Thyroid gland (tissue), 4 donors: ENCODE measurements around the gene KRTAP4-8. TPM values are rescaled to one million over a fixed set of nuclear protein-coding genes. Genes with fewer than 3 reads are reported as not detected.
"Not testable (repeated sequence)": the region's sequence is repeated elsewhere in the genome, so short reads cannot be mapped to it uniquely, and the experiment has no call there.

Experiments
- DNase-seq, 2 donors: peaks; one replicate each; pipeline ENCODE4 v3.0.0-alpha.2; 2019
- H3K27ac ChIP-seq, 3 donors: fragments of 200-600 bp; sonication (generic); 1 replicate in 2 of 3; 2 replicates in 1 of 3; pipeline ENCODE4 v1.5.1; 2016 to 2019; ENCODE audit warnings: mild to moderate bottlenecking in 1 of 3, moderate library complexity in 1 of 3
- H3K27me3 ChIP-seq: fragments of 200-600 bp; sonication (generic); one replicate; pipeline ENCODE4 v1.5.1; 2019
- H3K36me3 ChIP-seq, 2 donors: fragments of 200-600 bp; sonication (generic); one replicate each; pipeline ENCODE4 v1.5.1; 2016 to 2019
- H3K4me1 ChIP-seq, 2 donors: fragments of 200-600 bp; sonication (generic); one replicate each; pipeline ENCODE4 v1.5.1; 2017 to 2019
- H3K4me3 ChIP-seq, 3 donors: fragments of 200-600 bp; sonication (generic); replicated peaks in 1 of 3; 1 replicate in 2 of 3; 2 replicates in 1 of 3; pipeline ENCODE4 v1.5.1; 2016; ENCODE audit warnings: mild to moderate bottlenecking in 1 of 3
- H3K9me3 ChIP-seq: fragments of 200-600 bp; sonication (generic); one replicate; pipeline ENCODE4 v1.5.1; 2017
- POLR2A ChIP-seq, 2 donors: fragments of 450-650 bp; IDR thresholded peaks; one replicate each; pipeline ENCODE4 v1.6.1; 2017; ENCODE audit warnings: antibody characterized with exemption in 2 of 2, mild to moderate bottlenecking in 2 of 2, moderate library complexity in 1 of 2
- WGBS, 2 donors: methylation state at CpG; one replicate each; pipeline ENCODE4 v1.1.5; 2017; 5-methylcytosine and 5-hydroxymethylcytosine counted together
- intact Hi-C: fragments of 100-400 bp; cut with DNase I; formaldehyde crosslinking; loops from one replicate; pipeline ENCODE4 v1.15.1; 2023
- total RNA-seq, 4 donors: library from RNA; depleted of rRNA; stranded (reverse); fragments of >200 nt; gene quantifications; one replicate each; pipeline ENCODE4 v1.2.3, GENCODE V29; 2016
- TF ChIP-seq, protein P1 (sequence below), 6 experiments: fragments of 200-600 bp in 3 of 6; fragments of 450-650 bp in 3 of 6; sonication (generic) in 3 of 6; IDR thresholded peaks; one replicate each; pipeline ENCODE4 v1.5.1; 2016 to 2019; ENCODE audit warnings: antibody characterized with exemption in 6 of 6, mild to moderate bottlenecking in 2 of 6, inconsistent platforms in 1 of 6, moderate library complexity in 1 of 6

KRTAP4-8 gene
- total RNA-seq, 4 donors from 2014 or later = not detected

DNA sequence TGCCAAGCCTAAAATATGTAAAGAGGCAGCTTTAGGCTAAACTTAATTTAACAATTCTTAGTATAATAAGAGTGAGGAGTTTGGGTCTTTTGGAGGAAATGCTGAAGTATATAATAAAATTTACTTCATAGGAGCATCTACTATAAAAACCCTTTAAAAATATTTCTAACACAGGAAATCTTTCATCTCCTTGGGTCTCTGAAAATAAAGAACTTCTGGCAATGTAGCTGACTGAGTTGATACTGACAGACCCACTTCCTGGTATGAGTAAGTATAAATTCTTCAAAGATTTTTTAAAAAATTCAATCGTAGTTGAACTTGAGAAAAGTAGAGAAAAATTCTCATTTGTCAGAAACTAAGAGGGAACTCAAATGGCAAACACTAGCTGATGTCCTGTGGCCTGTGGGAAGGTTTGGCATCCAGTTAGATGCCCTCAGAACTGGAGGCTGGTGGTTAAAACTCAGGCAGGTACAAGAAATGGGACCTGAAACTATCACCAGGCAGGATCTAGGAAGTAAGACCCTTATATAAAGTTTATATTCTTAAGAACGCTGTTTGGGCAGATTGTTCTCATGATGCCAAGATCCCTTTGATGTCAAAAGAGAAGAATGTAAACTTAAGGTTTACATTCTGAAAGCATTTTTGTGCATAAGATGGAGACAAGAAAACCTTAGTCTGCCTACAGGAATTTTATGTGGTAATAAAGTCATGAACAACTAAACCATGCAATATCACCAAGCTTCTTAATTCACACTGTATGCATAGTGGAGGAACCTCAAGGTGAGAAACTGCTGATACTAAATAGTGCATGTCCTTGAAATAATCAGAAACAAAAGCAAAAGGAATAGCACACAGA is 36.2 kb upstream of the KRTAP4-8 start:
- no peaks in the 10 kb centered on the region for H3K9me3 ChIP-seq
- WGBS, 2 donors = 68 to 74% methylated on average over 2 of the region's 2 CpGs
- H3K4me3 ChIP-seq = no peak overlapping the region
- TF ChIP-seq, protein P1, sequence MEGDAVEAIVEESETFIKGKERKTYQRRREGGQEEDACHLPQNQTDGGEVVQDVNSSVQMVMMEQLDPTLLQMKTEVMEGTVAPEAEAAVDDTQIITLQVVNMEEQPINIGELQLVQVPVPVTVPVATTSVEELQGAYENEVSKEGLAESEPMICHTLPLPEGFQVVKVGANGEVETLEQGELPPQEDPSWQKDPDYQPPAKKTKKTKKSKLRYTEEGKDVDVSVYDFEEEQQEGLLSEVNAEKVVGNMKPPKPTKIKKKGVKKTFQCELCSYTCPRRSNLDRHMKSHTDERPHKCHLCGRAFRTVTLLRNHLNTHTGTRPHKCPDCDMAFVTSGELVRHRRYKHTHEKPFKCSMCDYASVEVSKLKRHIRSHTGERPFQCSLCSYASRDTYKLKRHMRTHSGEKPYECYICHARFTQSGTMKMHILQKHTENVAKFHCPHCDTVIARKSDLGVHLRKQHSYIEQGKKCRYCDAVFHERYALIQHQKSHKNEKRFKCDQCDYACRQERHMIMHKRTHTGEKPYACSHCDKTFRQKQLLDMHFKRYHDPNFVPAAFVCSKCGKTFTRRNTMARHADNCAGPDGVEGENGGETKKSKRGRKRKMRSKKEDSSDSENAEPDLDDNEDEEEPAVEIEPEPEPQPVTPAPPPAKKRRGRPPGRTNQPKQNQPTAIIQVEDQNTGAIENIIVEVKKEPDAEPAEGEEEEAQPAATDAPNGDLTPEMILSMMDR (IDR thresholded peaks at IDR 0.05) = no peak
- no peak for TF ChIP-seq POLR2A (IDR thresholded peaks at IDR 0.05)
- H3K36me3 ChIP-seq = no peaks in the 10 kb centered on the region
- no peak for DNase-seq
- intact Hi-C loops = no loop called here
- no peaks in the 10 kb centered on the region for H3K4me1 ChIP-seq
- H3K27ac ChIP-seq = no peak overlapping the region
- H3K27me3 ChIP-seq = no peaks in the 10 kb centered on the region

DNA sequence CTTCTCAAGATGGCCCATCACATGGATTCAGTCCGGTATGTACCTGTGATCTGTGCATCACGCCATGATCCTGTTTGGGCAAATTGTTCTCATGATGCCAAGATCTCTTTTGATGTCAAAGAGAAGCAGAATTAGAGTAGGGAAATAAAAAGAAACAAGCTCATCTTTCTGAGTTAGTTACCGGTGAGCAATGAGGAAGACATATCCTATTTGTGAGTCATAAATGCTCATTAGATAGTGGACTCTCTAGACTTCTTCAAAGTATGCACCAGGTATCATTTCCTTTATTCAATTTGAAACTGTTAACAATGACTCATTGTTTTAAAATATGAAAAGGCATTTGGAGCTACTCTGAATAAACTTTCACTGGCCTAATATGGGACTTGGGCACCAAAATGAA is 34.0 kb upstream of the KRTAP4-8 start:
- intact Hi-C loops = no loop called here
- Histone ChIP-seq H3K27ac (no peak overlapping the region), H3K9me3 (no peaks in the 10 kb centered on the region), H3K36me3 (no peaks in the 10 kb centered on the region), H3K4me3 (no peak overlapping the region), H3K27me3 (no peaks in the 10 kb centered on the region), H3K4me1 (no peaks in the 10 kb centered on the region)
- 92 to 95% methylated on average over 3 of the region's 3 CpGs for WGBS, 2 donors
- TF ChIP-seq POLR2A (IDR thresholded peaks at IDR 0.05) = no peak
- TF ChIP-seq, protein P1 (IDR thresholded peaks at IDR 0.05) = no peak
- no peak for DNase-seq

DNA sequence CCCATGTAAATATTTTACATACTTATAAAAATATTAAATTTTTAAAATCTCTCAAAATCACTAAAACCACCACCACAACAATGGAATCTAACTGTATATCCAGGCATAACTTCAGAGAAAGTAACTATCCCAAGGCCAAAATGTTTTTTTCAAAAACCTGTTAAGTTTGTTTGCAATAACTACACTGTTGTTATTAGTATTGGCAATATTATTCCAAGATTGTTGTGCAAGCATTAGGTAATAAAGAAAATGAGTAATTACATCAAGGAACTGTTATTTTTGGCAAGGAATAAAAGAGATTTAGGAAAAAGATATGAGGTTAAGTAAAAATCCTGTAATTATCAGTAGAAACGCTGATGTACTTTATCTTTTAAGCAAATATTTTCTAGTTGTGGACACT is 29.4 kb upstream of the KRTAP4-8 start:
- no peak overlapping the region for H3K4me3 ChIP-seq
- no peaks in the 10 kb centered on the region for H3K9me3 ChIP-seq
- intact Hi-C loops = no loop called here
- WGBS, 2 donors = 77 to 80% methylated on average over 1 of the region's 1 CpG
- no peaks in the 10 kb centered on the region for H3K36me3 ChIP-seq
- H3K27ac ChIP-seq = no peak overlapping the region
- no peaks in the 10 kb centered on the region for H3K4me1 ChIP-seq
- TF ChIP-seq, protein P1 (IDR thresholded peaks at IDR 0.05) = no peak
- TF ChIP-seq POLR2A (IDR thresholded peaks at IDR 0.05) = no peak
- no peak for DNase-seq
- H3K27me3 ChIP-seq = no peaks in the 10 kb centered on the region

DNA sequence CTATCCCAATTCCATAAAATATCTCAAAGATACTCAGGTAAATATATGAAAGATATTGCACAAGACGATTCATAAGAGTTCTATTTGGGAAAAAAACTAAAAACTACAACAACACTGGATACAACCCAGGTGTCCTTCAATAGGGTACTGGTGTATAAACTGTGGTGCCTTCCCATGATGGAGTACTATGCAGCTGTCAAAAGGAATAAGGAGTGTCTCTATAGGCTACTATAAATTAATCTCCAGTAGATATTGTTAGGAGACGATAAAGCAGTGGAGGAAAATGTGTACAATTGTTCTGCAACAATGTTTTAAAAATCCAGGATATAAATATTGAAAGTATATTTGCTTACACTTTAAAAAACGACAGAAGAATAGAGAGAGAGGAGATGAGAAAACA is 28.5 kb upstream of the KRTAP4-8 start:
- intact Hi-C loops = no loop called here
- Histone ChIP-seq H3K36me3 (no peaks in the 10 kb centered on the region), H3K27ac (no peak overlapping the region), H3K9me3 (no peaks in the 10 kb centered on the region), H3K27me3 (no peaks in the 10 kb centered on the region), H3K4me1 (no peaks in the 10 kb centered on the region), H3K4me3 (no peak overlapping the region)
- 89 to 91% methylated on average over 3 of the region's 3 CpGs for WGBS, 2 donors
- no peak for DNase-seq
- no peak for TF ChIP-seq POLR2A (IDR thresholded peaks at IDR 0.05)
- TF ChIP-seq, protein P1 (IDR thresholded peaks at IDR 0.05) = no peak

DNA sequence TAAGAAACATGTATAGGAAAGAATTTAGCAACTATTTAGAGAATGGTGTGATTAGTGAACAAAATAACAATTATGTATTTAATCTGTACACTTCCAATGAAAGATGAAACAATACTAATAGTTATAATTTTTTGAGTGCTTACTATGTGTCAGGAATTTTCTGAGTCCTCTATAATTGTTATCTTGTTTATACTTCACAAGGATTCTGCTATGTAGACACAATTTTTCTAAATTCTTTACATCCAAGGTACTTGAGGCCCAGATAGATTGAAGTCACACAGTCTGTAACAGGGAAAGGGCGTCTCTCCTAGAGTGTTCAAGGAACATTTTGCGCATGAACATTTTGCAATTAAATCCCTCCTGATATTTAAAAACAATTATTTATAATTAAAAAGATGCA is 27.1 kb upstream of the KRTAP4-8 start:
- no peak overlapping the region for H3K27ac ChIP-seq
- H3K9me3 ChIP-seq = no peaks in the 10 kb centered on the region
- TF ChIP-seq, protein P1 (IDR thresholded peaks at IDR 0.05) = no peak
- TF ChIP-seq POLR2A (IDR thresholded peaks at IDR 0.05) = no peak
- no peak overlapping the region for H3K4me3 ChIP-seq
- no peaks in the 10 kb centered on the region for H3K36me3 ChIP-seq
- WGBS, 2 donors = 93 to 99% methylated on average over 2 of the region's 2 CpGs
- no peaks in the 10 kb centered on the region for H3K27me3 ChIP-seq
- no peak for DNase-seq
- no peaks in the 10 kb centered on the region for H3K4me1 ChIP-seq
- intact Hi-C loops = no loop called here

DNA sequence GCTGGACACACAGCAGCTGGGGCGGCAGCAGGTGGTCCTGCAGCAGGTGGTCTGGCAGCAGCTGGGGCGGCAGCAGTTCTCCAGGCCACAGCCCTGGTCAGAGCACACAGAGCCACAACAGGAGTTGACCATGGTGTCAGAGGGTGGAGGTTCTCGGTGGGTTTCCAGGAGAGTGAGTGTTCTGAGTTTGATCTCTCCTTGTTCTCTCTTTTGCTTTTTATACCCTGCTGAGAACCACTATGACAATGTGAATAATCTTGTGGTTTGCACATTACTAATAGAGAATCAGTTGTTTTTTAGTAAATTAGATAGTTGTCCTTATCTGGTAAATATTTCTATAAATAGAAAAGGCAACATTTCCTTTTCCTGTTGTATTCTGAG is 26.0 kb upstream of the KRTAP4-8 start, which contains the start of gene KRTAP4-12:
KRTAP4-12 (minus strand) TSS at position 192 of the 381 bp plus-strand sequence; CDS start at position 132, 60 bp downstream.
- H3K4me3 ChIP-seq, H3K9me3 ChIP-seq, H3K27me3 ChIP-seq, H3K36me3 ChIP-seq, H3K4me1 ChIP-seq, DNase-seq, H3K27ac ChIP-seq, intact Hi-C loops: not testable (repeated sequence)
- 73 to 80% methylated on average over 2 to 3 of the region's 3 CpGs for WGBS, 2 donors

DNA sequence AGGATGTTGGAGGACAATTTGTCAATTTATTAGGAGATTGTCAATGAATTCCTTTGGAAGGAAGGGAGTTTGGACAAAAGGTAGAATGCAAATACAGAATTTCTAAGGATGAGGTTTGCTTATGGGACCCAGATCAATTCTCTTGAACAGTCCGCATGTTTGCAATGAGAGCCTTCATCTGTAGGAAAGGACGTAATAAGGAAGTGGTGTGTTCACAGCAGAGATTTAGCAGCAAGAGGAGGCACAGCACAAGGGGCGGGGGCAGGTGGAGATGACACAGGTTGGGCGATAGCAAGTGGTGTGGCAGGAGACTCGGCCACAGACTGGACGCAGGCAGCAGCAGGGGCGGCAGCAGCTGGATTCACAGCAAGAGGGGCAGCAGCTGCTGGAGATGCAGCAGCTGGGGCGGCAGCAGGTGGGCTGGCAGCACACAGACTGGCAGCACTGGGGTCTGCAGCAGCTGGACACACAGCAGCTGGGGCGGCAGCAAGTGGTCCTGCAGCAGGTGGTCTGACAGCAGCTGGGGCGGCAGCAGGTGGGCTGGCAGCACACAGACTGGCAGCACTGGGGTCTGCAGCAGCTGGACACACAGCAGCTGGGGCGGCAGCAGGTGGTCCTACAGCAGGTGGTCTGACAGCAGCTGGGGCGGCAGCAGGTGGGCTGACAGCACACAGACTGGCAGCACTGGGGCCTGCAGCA is 25.5 kb upstream of the KRTAP4-8 start:
- WGBS, 2 donors = 69 to 77% methylated on average over 9 to 12 of the region's 12 CpGs
- H3K9me3 ChIP-seq, H3K4me3 ChIP-seq, H3K36me3 ChIP-seq, intact Hi-C loops, H3K4me1 ChIP-seq, DNase-seq, H3K27me3 ChIP-seq, H3K27ac ChIP-seq: not testable (repeated sequence)
